Esophagus squamous epithelium (tissue), 5 donors: Measurements from ENCODE around the gene RANBP1. TPM values are rescaled to one million over a fixed set of nuclear protein-coding genes. Genes with fewer than 3 reads are reported as not detected.

ENCODE experiments used
- DNase-seq: peaks from one replicate; lab custom pipeline; 2025; lab: John Stamatoyannopoulos, UW
- H3K27ac ChIP-seq, 4 donors: fragments of 200-600 bp; sonication (generic); one replicate each; pipeline ENCODE4 v1.5.1; 2016 to 2019; ENCODE audit warnings: mild to moderate bottlenecking in 1 of 4
- H3K27me3 ChIP-seq, 4 donors: fragments of 200-600 bp; sonication (generic); 1 replicate in 3 of 4; 2 replicates in 1 of 4; pipeline versions ENCODE4 v1.5.1 to v1.6.0; 2017 to 2021; ENCODE audit warnings: antibody characterized with exemption in 1 of 4
- H3K36me3 ChIP-seq, 3 donors: fragments of 200-600 bp; sonication (generic); one replicate each; pipeline ENCODE4 v1.5.1; 2016 to 2019
- H3K4me1 ChIP-seq, 3 donors: fragments of 200-600 bp; sonication (generic); one replicate each; pipeline ENCODE4 v1.5.1; 2017 to 2019
- H3K4me3 ChIP-seq, 4 donors: fragments of 200-600 bp; sonication (generic); 1 replicate in 3 of 4; 2 replicates in 1 of 4; pipeline ENCODE4 v1.5.1; 2016 to 2019; ENCODE audit warnings: mild to moderate bottlenecking in 2 of 4, moderate library complexity in 1 of 4
- H3K9me3 ChIP-seq, 3 donors: fragments of 200-600 bp; sonication (generic); one replicate each; pipeline ENCODE4 v1.5.1; 2016 to 2019
- CTCF ChIP-seq, 6 experiments: fragments of 450-650 bp in 4 of 6; fragments of 200-600 bp in 2 of 6; sonication (generic) in 2 of 6; IDR thresholded peaks; one replicate each; pipeline ENCODE4 v1.5.1; 2016 to 2019; ENCODE audit warnings: antibody characterized with exemption in 6 of 6, mild to moderate bottlenecking in 4 of 6, moderate library complexity in 4 of 6
- POLR2A ChIP-seq, 4 donors: fragments of 450-650 bp; IDR thresholded peaks; one replicate each; pipeline ENCODE4 v1.6.1; 2017; ENCODE audit warnings: antibody characterized with exemption in 4 of 4, mild to moderate bottlenecking in 4 of 4, moderate library complexity in 3 of 4
- WGBS, 2 donors: methylation state at CpG; one replicate each; pipeline ENCODE4 v1.1.5; 2018; 5-methylcytosine and 5-hydroxymethylcytosine counted together
- intact Hi-C: fragments of 100-400 bp; cut with DNase I; formaldehyde crosslinking; loops from one replicate; pipeline ENCODE4 v1.15.0; 2022
- small RNA-seq, 4 donors: library from RNA; depleted of rRNA; stranded (forward); fragments of <200 nt; gene quantifications; one replicate each; pipeline ENCODE3, GENCODE V24; 2016
- total RNA-seq, 4 donors: library from RNA; depleted of rRNA; stranded (reverse); fragments of >200 nt; gene quantifications; one replicate each; pipeline ENCODE4 v1.1.0, GENCODE V29; 2016
- donor health status: DM: yes; HTN: yes; CAD: no.

The RANBP1 gene
- total RNA-seq, 4 donors from 2014 or later = 178 to 358 (median 212) TPM

- intact Hi-C loops = no loop called here
- no peak for DNase-seq
- Histone ChIP-seq H3K27ac (no peak overlapping the region), H3K36me3 (no peaks in the 10 kb centered on the region), H3K9me3 (no peaks in the 10 kb centered on the region), H3K4me1 (no peaks in the 10 kb centered on the region), H3K4me3 (no peak overlapping the region), H3K27me3 (peaks cover 0 to 30% (median 0%) of the 10 kb centered on the region in 4 donors)
- WGBS, 2 donors = 61 to 67% methylated on average over 10 to 12 of the region's 12 CpGs
- TF ChIP-seq CTCF (IDR thresholded peaks at IDR 0.05) (no peak), POLR2A (IDR thresholded peaks at IDR 0.05) (no peak)
Measured at GRCh38 chr22:20175597-20175900, 59.6 kb downstream of the RANBP1 start.

- Histone ChIP-seq H3K4me1 (no peaks in the 10 kb centered on the region), H3K36me3 (no peaks in the 10 kb centered on the region), H3K4me3 (no peak overlapping the region), H3K9me3 (no peaks in the 10 kb centered on the region), H3K27ac (no peak overlapping the region), H3K27me3 (peaks cover 0 to 30% (median 0%) of the 10 kb centered on the region in 4 donors)
- TF ChIP-seq POLR2A (IDR thresholded peaks at IDR 0.05) (no peak), CTCF (IDR thresholded peaks at IDR 0.05) (no peak)
- no peak for DNase-seq
- WGBS, 2 donors = 64% methylated on average over 14 to 15 of the region's 17 CpGs
- intact Hi-C loops = no loop called here
Measured at GRCh38 chr22:20176421-20177085, 60.6 kb downstream of the RANBP1 start.

Small RNAs within 50 kb of the gene (small RNA-seq; reads per million reads assigned to genes)
- 0 reads per million in 4 donors for gene MIR6816
- 0 reads per million in 4 donors for gene RF00017
- gene RF00599 = 0 reads per million in 4 donors

Other genes starting within 250 kb of the RANBP1 start
- gene COMT, start 174.3 kb upstream of the RANBP1 start, total RNA-seq = 100 to 1,000 TPM; 210 to 422 (median 234) TPM
- gene TXNRD2, start 174.3 kb upstream of the RANBP1 start, total RNA-seq = 10 to 100 TPM in 2 of 4 donors, 1 to 10 TPM in 2; 8.0 to 11.3 (median 10.4) TPM
- gene ARVCF, start 99.3 kb upstream of the RANBP1 start, total RNA-seq = 10 to 100 TPM in 1 of 4 donors, 1 to 10 TPM in 3; 3.1 to 10.9 (median 7.1) TPM
- 10 to 100 TPM; 14.0 to 28.2 (median 17.6) TPM for gene TANGO2, start 95.0 kb upstream of the RANBP1 start, total RNA-seq
- gene DGCR8, start 35.9 kb upstream of the RANBP1 start, total RNA-seq = 10 to 100 TPM; 13.7 to 33.8 (median 18.7) TPM
- 10 to 100 TPM; 30.9 to 58.6 (median 41.3) TPM for gene TRMT2A, start 1.1 kb downstream of the RANBP1 start, total RNA-seq
- gene ZDHHC8, start 15.7 kb downstream of the RANBP1 start, total RNA-seq = 10 to 100 TPM; 14.7 to 22.9 (median 18.6) TPM
- 1 to 10 TPM in 1 of 4 donors, not detected in 3; 2.1 TPM for gene CCDC188, start 35.0 kb downstream of the RANBP1 start, total RNA-seq
- gene RTN4R, start 152.2 kb downstream of the RANBP1 start, total RNA-seq = 1 to 10 TPM in 3 of 4 donors, under 1 TPM in 1; 0.97 to 3.9 (median 2.5) TPM
- 10 to 100 TPM; 35.7 to 56.2 (median 49.2) TPM for gene DGCR6L, start 204.0 kb downstream of the RANBP1 start, total RNA-seq